MM.1S (cell line): ENCODE measurements around the gene WNT5B.
A peak's percentile ranks its signal among the peaks of the same experiment; 100 is the strongest.
"Not testable (repeated sequence)": the region's sequence is repeated elsewhere in the genome, so short reads cannot be mapped to it uniquely, and the experiment has no call there.

Experiments used
- DNase-seq: peaks from one replicate; pipeline ENCODE4 v3.0.0-alpha.2; 2015
- H2AFZ ChIP-seq: fragments of 300-600 bp; sonication (generic); 2 replicates; pipeline ENCODE4 v1.6.0; 2016; ENCODE audit warnings: antibody characterized with exemption, low read length
- H3F3A ChIP-seq: fragments of 300-600 bp; sonication (generic); 2 replicates; pipeline ENCODE4 v1.6.1; 2016; ENCODE audit warnings: mild to moderate bottlenecking, antibody characterized with exemption, low read length, moderate library complexity, mixed read lengths; ENCODE audit not compliant: insufficient read depth
- H3K27ac ChIP-seq: fragments of 300-600 bp; sonication (generic); 2 replicates; pipeline ENCODE4 v1.5.1; 2016; ENCODE audit warnings: mild to moderate bottlenecking, low read length
- H3K27me3 ChIP-seq: fragments of 300-600 bp; sonication (generic); replicated peaks from 2 replicates; pipeline ENCODE4 v1.6.0; 2016; ENCODE audit warnings: low read length; ENCODE audit not compliant: insufficient read depth
- H3K36me3 ChIP-seq: fragments of 300-600 bp; sonication (generic); replicated peaks from 2 replicates; pipeline ENCODE4 v1.6.1; 2016; ENCODE audit warnings: mild to moderate bottlenecking, low read length, mixed read lengths; ENCODE audit not compliant: insufficient read depth
- H3K4me1 ChIP-seq: fragments of 300-600 bp; sonication (generic); 2 replicates; pipeline ENCODE4 v1.6.1; 2016; ENCODE audit warnings: low read length, mixed read lengths
- H3K4me2 ChIP-seq: fragments of 300-600 bp; sonication (generic); 2 replicates; pipeline ENCODE4 v1.6.0; 2016; ENCODE audit warnings: low read depth, low read length
- H3K4me3 ChIP-seq: fragments of 300-600 bp; sonication (generic); 2 replicates; pipeline ENCODE4 v1.5.1; 2016; ENCODE audit warnings: low read length, mixed read lengths
- H3K79me2 ChIP-seq: fragments of 300-600 bp; sonication (generic); 2 replicates; pipeline ENCODE4 v1.6.1; 2016; ENCODE audit warnings: mixed run types, low read length, mixed read lengths
- H3K9ac ChIP-seq: fragments of 300-600 bp; sonication (generic); 2 replicates; pipeline ENCODE4 v1.6.1; 2016; ENCODE audit warnings: low read length, mixed read lengths
- H3K9me2 ChIP-seq: fragments of 300-600 bp; sonication (generic); replicated peaks from 2 replicates; pipeline ENCODE4 v1.6.1; 2016; ENCODE audit warnings: mild to moderate bottlenecking, low read length, mixed read lengths; ENCODE audit not compliant: insufficient read depth
- H3K9me3 ChIP-seq: fragments of 300-600 bp; sonication (generic); replicated peaks from 2 replicates; pipeline ENCODE4 v1.6.1; 2016; ENCODE audit warnings: mild to moderate bottlenecking, low read length, mixed read lengths; ENCODE audit not compliant: insufficient read depth
- H4K20me1 ChIP-seq: fragments of 300-600 bp; sonication (generic); 2 replicates; pipeline ENCODE4 v1.6.1; 2016; ENCODE audit warnings: mild to moderate bottlenecking, low read length, moderate library complexity, mixed read lengths; ENCODE audit not compliant: insufficient read depth
- CTCF ChIP-seq: fragments of 300-600 bp; sonication (generic); IDR thresholded peaks from 2 replicates; pipeline ENCODE4 v1.5.1; 2016; ENCODE audit warnings: antibody characterized with exemption, low read length, mixed read lengths
- EZH2 ChIP-seq: fragments of 300-600 bp; sonication (generic); optimal IDR thresholded peaks from 2 replicates; pipeline ENCODE3; 2017; ENCODE audit warnings: low read depth, mild to moderate bottlenecking, antibody characterized with exemption, low read length, mixed read lengths
- EZH2phosphoT487 ChIP-seq: fragments of 300-600 bp; sonication (generic); IDR thresholded peaks from 2 replicates; pipeline ENCODE4 v1.6.1; 2018; ENCODE audit warnings: antibody characterized with exemption, low read length

WNT5B gene

GRCh38 chr12:1595026-1595561, 33.9 kb upstream of the WNT5B start:
- Histone ChIP-seq H4K20me1 (peaks cover 13% of the 10 kb centered on the region), H3K9me2 (no peaks in the 10 kb centered on the region), H3F3A (peaks cover 32% of the 10 kb centered on the region), H3K36me3 (no peaks in the 10 kb centered on the region), H3K27me3 (no peaks in the 10 kb centered on the region), H3K4me3 (peak overlapping the region; percentile 61), H2AFZ (no peak overlapping the region), H3K4me2 (peak overlapping the region; percentile 82), H3K9me3 (no peaks in the 10 kb centered on the region), H3K79me2 (peaks cover 88% of the 10 kb centered on the region), H3K27ac (peak overlapping the region; percentile 44; the same call in 1 of the 2 replicates), H3K9ac (peak overlapping the region; percentile 55; the same call in 1 of the 2 replicates), H3K4me1 (peaks cover 27% of the 10 kb centered on the region)
- TF ChIP-seq CTCF (no peak), EZH2 (no peak), EZH2phosphoT487 (no peak)
- DNase-seq, result no peak

- peaks cover 22% of the 10 kb centered on the region for H3K4me1 ChIP-seq
- H3K4me3 ChIP-seq, result no peak overlapping the region
- H3K27ac ChIP-seq, result no peak overlapping the region
- no peak overlapping the region for H2AFZ ChIP-seq
- no peak for DNase-seq
- no peaks in the 10 kb centered on the region for H3K36me3 ChIP-seq
- H3K4me2 ChIP-seq, result 0 out of 2 replicates have a peak overlapping the region, but pooled peaks have one; percentile 82
- no peaks in the 10 kb centered on the region for H3K9me2 ChIP-seq
- H4K20me1 ChIP-seq, result peaks cover 8% of the 10 kb centered on the region; the same call in 1 of the 2 replicates
- no peaks in the 10 kb centered on the region for H3K27me3 ChIP-seq
- peaks cover 28% of the 10 kb centered on the region for H3F3A ChIP-seq
- TF ChIP-seq CTCF, result no peak
- TF ChIP-seq EZH2phosphoT487, result no peak
- no peak for TF ChIP-seq EZH2
- H3K79me2 ChIP-seq, result peaks cover 88% of the 10 kb centered on the region
- no peak overlapping the region for H3K9ac ChIP-seq
- no peaks in the 10 kb centered on the region for H3K9me3 ChIP-seq
These were observed 33.2 kb upstream of the WNT5B start for GRCh38 chr12:1595690-1596347.

DNA sequence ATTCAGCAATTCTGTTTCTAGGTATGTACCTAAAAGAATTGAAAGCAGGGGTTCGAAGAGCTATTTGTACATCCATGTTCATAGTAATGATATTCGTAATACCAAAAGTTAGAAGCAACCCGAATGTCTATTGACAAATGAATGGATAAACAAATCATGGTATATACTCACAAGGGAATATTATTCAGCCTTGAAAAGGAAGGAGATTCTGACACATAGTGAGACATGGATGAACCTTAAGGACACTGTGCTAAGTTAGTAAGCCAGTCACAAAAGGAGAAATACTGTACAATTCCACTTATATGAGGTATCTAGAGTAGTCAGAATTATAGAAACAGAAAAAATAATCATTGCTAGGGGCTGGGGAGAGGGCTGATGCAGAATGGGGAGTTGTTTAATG, 30.3 kb upstream of the WNT5B start:
- H2AFZ ChIP-seq, result no peak overlapping the region
- H3K27me3 ChIP-seq, result no peaks in the 10 kb centered on the region
- H3K4me1 ChIP-seq, result peaks cover 14% of the 10 kb centered on the region
- H3K36me3 ChIP-seq, result no peaks in the 10 kb centered on the region
- H3K9me2 ChIP-seq, result no peaks in the 10 kb centered on the region
- H3K9me3 ChIP-seq, result no peaks in the 10 kb centered on the region
- H3K4me3 ChIP-seq, result no peak overlapping the region
- no peak for DNase-seq
- no peak overlapping the region for H3K4me2 ChIP-seq
- H4K20me1 ChIP-seq, result no peaks in the 10 kb centered on the region
- peaks cover 1% of the 10 kb centered on the region for H3F3A ChIP-seq
- no peak overlapping the region for H3K27ac ChIP-seq
- H3K79me2 ChIP-seq, result peaks cover 89% of the 10 kb centered on the region
- TF ChIP-seq CTCF (no peak), EZH2phosphoT487 (no peak), EZH2 (no peak)
- no peak overlapping the region for H3K9ac ChIP-seq

GRCh38 chr12:1602706-1603105, 26.3 kb upstream of the WNT5B start:
- H4K20me1 ChIP-seq, H3K9me3 ChIP-seq, H2AFZ ChIP-seq, H3K36me3 ChIP-seq, H3K27me3 ChIP-seq, H3K9ac ChIP-seq, H3F3A ChIP-seq, H3K4me1 ChIP-seq, H3K27ac ChIP-seq, H3K4me2 ChIP-seq, H3K9me2 ChIP-seq, H3K4me3 ChIP-seq, DNase-seq: not testable (repeated sequence)
- H3K79me2 ChIP-seq, result peaks cover 92% of the 10 kb centered on the region
